Stomach (tissue), 9 donors: Measurements from ENCODE around the gene ALPP. TPM values are rescaled to one million over a fixed set of nuclear protein-coding genes. Genes with fewer than 3 reads are reported as not detected.

Source experiments
- DNase-seq, 2 donors: peaks; one replicate each; pipeline versions ENCODE4 v3.0.0 to v3.0.0-alpha.2; 2013 to 2019
- H3K27ac ChIP-seq, 5 donors: fragments of 200-600 bp in 4 of 5; sonication (generic) in 4 of 5; one replicate each; pipeline ENCODE4 v1.5.1; 2013 to 2019; ENCODE audit warnings: mild to moderate bottlenecking in 1 of 5, moderate library complexity in 1 of 5
- H3K27me3 ChIP-seq, 3 donors: fragments of 200-600 bp; sonication (generic); one replicate each; pipeline ENCODE4 v1.5.1; 2017 to 2019; ENCODE audit warnings: mixed run types in 1 of 3
- H3K36me3 ChIP-seq, 4 donors: fragments of 200-600 bp; sonication (generic); 1 replicate in 3 of 4; 2 replicates in 1 of 4; pipeline ENCODE4 v1.5.1; 2016 to 2019
- H3K4me1 ChIP-seq, 4 donors: fragments of 200-600 bp; sonication (generic); one replicate each; pipeline ENCODE4 v1.5.1; 2016 to 2019
- H3K4me3 ChIP-seq, 4 donors: fragments of 200-600 bp; sonication (generic) in 3 of 4; one replicate each; pipeline ENCODE4 v1.5.1; 2016 to 2019; ENCODE audit warnings: mild to moderate bottlenecking in 1 of 4
- H3K9me3 ChIP-seq, 4 donors: fragments of 200-600 bp; sonication (generic); one replicate each; pipeline ENCODE4 v1.5.1; 2016 to 2019
- EP300 ChIP-seq: sonication (generic); formaldehyde crosslinking; IDR thresholded peaks from one replicate; pipeline ENCODE4 v1.6.1; 2017; ENCODE audit warnings: antibody characterized with exemption
- POLR2A ChIP-seq, 4 donors: fragments of 450-650 bp; IDR thresholded peaks; one replicate each; pipeline ENCODE4 v1.6.1; 2016; ENCODE audit warnings: antibody characterized with exemption in 4 of 4, control low read depth in 2 of 4, mild to moderate bottlenecking in 1 of 4, moderate library complexity in 1 of 4
- POLR2AphosphoS5 ChIP-seq, 3 donors: sonication (generic); formaldehyde crosslinking; IDR thresholded peaks; one replicate each; pipeline ENCODE4 v1.6.1; 2016; ENCODE audit warnings: antibody characterized with exemption in 3 of 3
- WGBS, 5 donors: extraction: QIAGEN DNeasy Blood & Tissue Kit in 3 of 5; methylation state at CpG; one replicate each; pipeline versions ENCODE4 v1.1.5 to v1.1.7; 2013 to 2018; 5-methylcytosine and 5-hydroxymethylcytosine counted together
- intact Hi-C: fragments of 100-400 bp; cut with DNase I; formaldehyde crosslinking; loops from one replicate; pipeline ENCODE4 v1.15.1; 2023; ENCODE audit warnings: low total_unique reads
- polyA plus RNA-seq, 3 donors: library from polyadenylated mRNA; stranded (reverse); fragments of 200-250 nt; gene quantifications; one replicate each; pipeline ENCODE4 v1.2.3, GENCODE V29; 2013
- total RNA-seq, 5 donors: library from RNA; depleted of rRNA; stranded (reverse); fragments of >200 nt; gene quantifications; one replicate each; pipeline versions ENCODE4 v1.1.0 to v1.2.3, GENCODE V29; 2014 to 2016
- TF ChIP-seq, protein P1 (sequence below), 7 experiments: fragments of 450-650 bp in 4 of 7; fragments of 200-600 bp in 3 of 7; sonication (generic) in 3 of 7; IDR thresholded peaks; one replicate each; pipeline ENCODE4 v1.5.1; 2016 to 2019; ENCODE audit warnings: antibody characterized with exemption in 7 of 7, control low read depth in 2 of 7, mild to moderate bottlenecking in 1 of 7
- donor health status: healthy with polysubstance abuse.
- donor health status: Bipolar disorder and iron deficiency.
- donor health status: healthy.

ALPP gene
- total and polyA plus RNA-seq, 8 donors = not detected

DNA sequence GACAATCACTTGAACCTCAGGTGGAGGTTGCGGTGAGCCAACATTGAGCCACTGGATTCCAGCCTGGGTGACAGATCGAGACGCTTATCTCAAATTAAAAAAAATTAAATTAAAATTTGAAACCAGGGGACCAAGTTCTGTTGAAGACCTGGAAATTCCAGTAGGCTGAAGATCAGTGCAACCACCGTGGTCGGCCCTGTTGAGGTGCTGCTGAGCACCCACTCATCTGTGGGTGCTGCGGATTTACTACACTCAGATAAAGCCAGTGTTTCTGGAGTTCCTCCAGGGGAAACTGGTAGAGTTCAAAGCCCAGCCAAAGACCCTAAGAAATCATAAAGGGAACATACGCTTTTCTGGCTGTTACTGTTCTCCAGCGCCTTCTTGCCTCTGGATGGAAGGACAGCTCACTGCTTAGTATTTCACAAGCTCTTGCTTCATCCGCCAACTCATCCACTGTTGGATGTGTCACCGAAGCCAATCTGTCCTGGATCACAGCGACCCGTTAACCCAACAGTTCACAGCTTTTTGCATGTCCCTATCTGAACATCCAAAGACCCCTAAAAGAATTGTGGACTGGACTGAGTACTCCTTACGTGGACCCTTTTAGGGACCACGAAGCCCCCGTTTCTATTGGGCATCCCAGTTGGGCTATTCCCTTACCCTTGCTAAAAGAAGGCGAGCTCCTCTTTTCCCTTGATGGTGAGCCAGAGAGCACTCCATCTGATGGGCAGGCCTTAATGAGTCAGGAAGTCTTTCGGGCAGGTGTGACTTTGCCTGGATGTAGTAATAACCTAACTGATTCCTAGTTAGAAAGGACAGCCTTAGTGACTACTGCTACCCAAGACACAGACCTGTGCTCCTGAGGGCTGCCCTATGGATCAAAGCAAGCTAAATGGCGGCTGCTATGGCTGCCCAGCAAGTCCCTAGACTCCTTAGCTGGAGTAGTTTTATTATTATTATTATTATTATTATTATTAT lies 6.0 kb upstream of the ALPP start:
- H3K4me1 ChIP-seq = no peaks in the 10 kb centered on the region

GRCh38 chr2:232374356-232374755 lies 4.2 kb upstream of the ALPP start:
- no peak overlapping the region for H3K4me3 ChIP-seq
- DNase-seq = no peak
- intact Hi-C loops = no loop called here
- TF ChIP-seq EP300 = no peak
- no peak for TF ChIP-seq POLR2AphosphoS5 (IDR thresholded peaks at IDR 0.05)
- no peak for TF ChIP-seq POLR2A (IDR thresholded peaks at IDR 0.05)
- TF ChIP-seq, protein P1, sequence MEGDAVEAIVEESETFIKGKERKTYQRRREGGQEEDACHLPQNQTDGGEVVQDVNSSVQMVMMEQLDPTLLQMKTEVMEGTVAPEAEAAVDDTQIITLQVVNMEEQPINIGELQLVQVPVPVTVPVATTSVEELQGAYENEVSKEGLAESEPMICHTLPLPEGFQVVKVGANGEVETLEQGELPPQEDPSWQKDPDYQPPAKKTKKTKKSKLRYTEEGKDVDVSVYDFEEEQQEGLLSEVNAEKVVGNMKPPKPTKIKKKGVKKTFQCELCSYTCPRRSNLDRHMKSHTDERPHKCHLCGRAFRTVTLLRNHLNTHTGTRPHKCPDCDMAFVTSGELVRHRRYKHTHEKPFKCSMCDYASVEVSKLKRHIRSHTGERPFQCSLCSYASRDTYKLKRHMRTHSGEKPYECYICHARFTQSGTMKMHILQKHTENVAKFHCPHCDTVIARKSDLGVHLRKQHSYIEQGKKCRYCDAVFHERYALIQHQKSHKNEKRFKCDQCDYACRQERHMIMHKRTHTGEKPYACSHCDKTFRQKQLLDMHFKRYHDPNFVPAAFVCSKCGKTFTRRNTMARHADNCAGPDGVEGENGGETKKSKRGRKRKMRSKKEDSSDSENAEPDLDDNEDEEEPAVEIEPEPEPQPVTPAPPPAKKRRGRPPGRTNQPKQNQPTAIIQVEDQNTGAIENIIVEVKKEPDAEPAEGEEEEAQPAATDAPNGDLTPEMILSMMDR (IDR thresholded peaks at IDR 0.05) = no peak
- H3K4me1 ChIP-seq = no peaks in the 10 kb centered on the region
- H3K27ac ChIP-seq = no peak overlapping the region
- H3K36me3 ChIP-seq = no peaks in the 10 kb centered on the region
- H3K27me3 ChIP-seq = peaks cover 0 to 37% (median 0%) of the 10 kb centered on the region in 3 donors
- WGBS, 5 donors = 73 to 91% (median 83%) methylated on average over 1 of the region's 1 CpG
- no peaks in the 10 kb centered on the region for H3K9me3 ChIP-seq

More for the DNA sequence above, 6.0 kb upstream of the ALPP start:
- WGBS, 5 donors = 91 to 94% (median 93%) methylated on average over 18 of the region's 18 CpGs
- TF ChIP-seq POLR2AphosphoS5 (IDR thresholded peaks at IDR 0.05) (no peak), POLR2A (IDR thresholded peaks at IDR 0.05) (no peak), EP300 (no peak)
- TF ChIP-seq, protein P1 (IDR thresholded peaks at IDR 0.05) = no peak
- no peak overlapping the region for H3K4me3 ChIP-seq
- no peak for DNase-seq
- peaks cover 0 to 25% (median 0%) of the 10 kb centered on the region in 3 donors for H3K27me3 ChIP-seq
- no peak overlapping the region for H3K27ac ChIP-seq
- H3K36me3 ChIP-seq = no peaks in the 10 kb centered on the region
- intact Hi-C loops = no loop called here
- H3K9me3 ChIP-seq = no peaks in the 10 kb centered on the region

DNA sequence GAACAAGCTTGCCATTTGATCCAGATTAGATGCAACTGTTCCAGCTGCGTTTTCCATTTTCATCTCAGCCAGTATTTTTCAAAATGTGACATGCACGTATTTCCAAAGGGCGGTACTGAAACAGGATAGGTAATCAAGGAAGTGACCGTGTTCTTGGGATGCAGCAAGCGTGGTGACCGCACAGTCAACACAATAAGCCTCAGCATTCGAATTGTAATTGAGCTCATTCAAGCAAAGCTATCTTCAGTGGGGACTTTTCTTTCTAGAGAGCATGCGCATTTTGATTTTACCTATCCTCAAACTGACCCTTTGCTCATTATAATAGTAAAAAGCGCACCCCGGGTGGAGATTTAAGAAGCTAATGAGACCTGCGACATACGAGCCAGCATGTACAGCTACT lies 3.4 kb upstream of the ALPP start:
- no peaks in the 10 kb centered on the region for H3K4me1 ChIP-seq
- TF ChIP-seq POLR2A (IDR thresholded peaks at IDR 0.05) (no peak), EP300 (no peak), POLR2AphosphoS5 (IDR thresholded peaks at IDR 0.05) (no peak)
- TF ChIP-seq, protein P1 (IDR thresholded peaks at IDR 0.05) = no peak
- H3K36me3 ChIP-seq = no peaks in the 10 kb centered on the region
- no peak for DNase-seq
- H3K27me3 ChIP-seq = peaks cover 0 to 41% (median 0%) of the 10 kb centered on the region in 3 donors
- WGBS, 5 donors = 67 to 74% (median 72%) methylated on average over 12 of the region's 12 CpGs
- intact Hi-C loops = no loop called here
- no peak overlapping the region for H3K27ac ChIP-seq
- no peaks in the 10 kb centered on the region for H3K9me3 ChIP-seq
- no peak overlapping the region for H3K4me3 ChIP-seq

DNA sequence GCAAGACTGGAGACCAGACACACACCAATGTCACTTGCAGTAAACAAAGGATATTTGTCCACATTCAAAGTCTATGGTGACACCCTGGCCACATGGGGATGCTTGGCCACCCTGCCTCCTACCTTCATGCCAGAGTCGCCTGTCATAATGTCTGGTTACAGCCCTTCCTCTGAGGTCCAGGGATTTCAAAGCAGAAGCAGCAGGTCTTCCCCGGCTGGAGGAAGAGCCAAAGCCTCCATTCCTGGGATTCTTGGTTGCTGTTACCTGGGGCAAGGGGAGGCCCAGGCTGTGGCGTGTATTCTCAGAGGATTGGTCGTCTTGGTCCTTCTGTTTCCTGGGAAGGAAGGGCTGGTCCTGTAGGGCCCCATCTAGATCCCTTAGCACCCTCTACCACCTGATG lies 2.3 kb upstream of the ALPP start:
- TF ChIP-seq POLR2A (IDR thresholded peaks at IDR 0.05) (no peak), EP300 (no peak), POLR2AphosphoS5 (IDR thresholded peaks at IDR 0.05) (no peak)
- TF ChIP-seq, protein P1 (IDR thresholded peaks at IDR 0.05) = no peak
- no peaks in the 10 kb centered on the region for H3K9me3 ChIP-seq
- H3K27ac ChIP-seq = no peak overlapping the region
- H3K36me3 ChIP-seq = no peaks in the 10 kb centered on the region
- peaks cover under 1 to 49% (median 2%) of the 10 kb centered on the region in 3 donors for H3K27me3 ChIP-seq
- no peak for DNase-seq
- H3K4me1 ChIP-seq = no peaks in the 10 kb centered on the region
- 76 to 88% (median 80%) methylated on average over 4 of the region's 4 CpGs for WGBS, 5 donors
- intact Hi-C loops = no loop called here
- no peak overlapping the region for H3K4me3 ChIP-seq
